ENCODE results near the gene BEX1.
"Not testable (repeated sequence)": the region's sequence is repeated elsewhere in the genome, so short reads cannot be mapped to it uniquely, and the experiment has no call there.

The BEX1 gene

DNA sequence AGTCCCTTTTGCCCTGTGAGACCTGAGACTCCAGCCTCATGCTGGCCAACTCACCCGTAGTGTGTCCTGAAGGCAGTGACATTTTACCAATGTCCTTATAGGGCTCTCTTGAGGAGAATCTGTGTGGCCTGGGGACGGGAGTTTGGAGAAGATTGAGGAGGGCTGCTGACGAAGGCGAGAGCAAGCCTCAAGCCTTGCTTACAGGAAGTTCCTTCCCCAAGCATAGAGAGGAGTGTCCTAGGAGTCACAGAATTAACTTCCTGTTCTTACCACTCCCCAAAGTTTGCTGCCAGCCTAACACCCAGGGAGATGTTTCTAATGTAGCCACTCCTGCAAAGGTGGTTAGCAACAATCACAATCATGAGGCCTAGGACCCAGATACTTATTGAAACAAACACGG lies 29.0 kb upstream of the BEX1 start, which contains the start of gene NXF3:
NXF3 (minus strand) TSS at position 202 of the 400 bp plus-strand sequence; CDS start at position 82, 120 bp downstream.
- DNase-seq = no peak
- no peaks in the 10 kb centered on the region for H3K36me3 ChIP-seq (ENCODE audit: control insufficient read depth, insufficient read depth, low read length)
- H3K27me3 ChIP-seq (replicated peaks; ENCODE audit: control insufficient read depth, insufficient read depth, low read length, poor library complexity, severe bottlenecking) = no peaks in the 10 kb centered on the region
- H3K4me1 ChIP-seq (ENCODE audit: control insufficient read depth, insufficient read depth, low read length, poor library complexity, severe bottlenecking) = no peaks in the 10 kb centered on the region
- no peaks in the 10 kb centered on the region for H3K9me3 ChIP-seq (ENCODE audit: control insufficient read depth, low read length)
- H3K4me3 ChIP-seq (ENCODE audit: insufficient read depth, low read depth, low read length, poor library complexity, severe bottlenecking) = no peak within 1 kb of the TSS
- H3K27ac ChIP-seq (ENCODE audit: insufficient read depth, low read length, poor library complexity, severe bottlenecking) = no peak within 1 kb of the TSS

DNA sequence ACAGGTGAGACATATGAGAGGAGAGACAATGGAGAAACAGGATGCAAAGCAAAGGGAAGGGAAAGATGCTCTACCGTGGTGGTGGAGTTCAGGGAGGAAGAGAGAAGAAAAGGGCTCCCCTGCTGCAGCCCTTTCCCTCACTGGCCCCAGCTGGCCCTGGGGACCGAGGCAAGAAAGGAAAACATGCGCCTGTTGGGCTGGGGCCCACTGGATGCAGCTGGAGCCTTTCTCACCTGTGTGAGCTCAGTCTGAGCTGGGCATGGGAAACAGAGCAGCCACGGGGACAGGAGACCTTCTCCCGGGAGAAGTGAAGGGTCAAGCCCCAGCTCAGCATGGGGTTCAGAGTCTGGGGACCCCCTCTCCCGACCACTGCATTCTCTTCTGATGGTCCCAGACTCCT lies 17.1 kb upstream of the BEX1 start:
- Histone ChIP-seq H3K9me3 (ENCODE audit: control insufficient read depth, low read length) (no peaks in the 10 kb centered on the region), H3K4me3 (ENCODE audit: insufficient read depth, low read depth, low read length, poor library complexity, severe bottlenecking) (no peak overlapping the region), H3K36me3 (ENCODE audit: control insufficient read depth, insufficient read depth, low read length) (no peaks in the 10 kb centered on the region), H3K27ac (ENCODE audit: insufficient read depth, low read length, poor library complexity, severe bottlenecking) (no peak overlapping the region), H3K27me3 (replicated peaks; ENCODE audit: control insufficient read depth, insufficient read depth, low read length, poor library complexity, severe bottlenecking) (no peaks in the 10 kb centered on the region), H3K4me1 (ENCODE audit: control insufficient read depth, insufficient read depth, low read length, poor library complexity, severe bottlenecking) (no peaks in the 10 kb centered on the region)
- DNase-seq = no peak

- no peak for DNase-seq
- Histone ChIP-seq H3K27ac (ENCODE audit: insufficient read depth, low read length, poor library complexity, severe bottlenecking) (no peak overlapping the region), H3K4me1 (ENCODE audit: control insufficient read depth, insufficient read depth, low read length, poor library complexity, severe bottlenecking) (no peaks in the 10 kb centered on the region)
These were observed 9.5 kb upstream of the BEX1 start for GRCh38 chrX:103073467-103073866.

DNA sequence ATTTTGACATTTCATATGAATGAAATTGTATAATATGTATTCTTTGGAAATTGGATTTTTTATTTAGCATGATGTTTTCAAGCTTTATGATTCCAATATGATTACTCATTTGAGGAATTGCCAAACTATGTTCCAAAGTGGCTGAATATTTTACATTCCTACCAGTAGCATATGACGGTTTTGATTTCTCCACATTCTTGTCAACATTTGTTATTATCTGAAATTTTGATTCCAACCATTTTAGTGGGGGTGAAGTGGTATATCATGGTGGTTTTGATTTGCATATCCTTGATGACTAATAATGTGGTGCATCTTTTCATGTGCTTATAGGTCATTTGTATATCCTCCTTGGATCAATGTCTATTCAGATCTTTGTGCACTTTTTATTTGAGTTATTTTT lies 2.6 kb upstream of the BEX1 start:
- no peak overlapping the region for H3K27ac ChIP-seq (ENCODE audit: insufficient read depth, low read length, poor library complexity, severe bottlenecking)
- DNase-seq = no peak
- no peaks in the 10 kb centered on the region for H3K36me3 ChIP-seq (ENCODE audit: control insufficient read depth, insufficient read depth, low read length)
- no peak overlapping the region for H3K4me3 ChIP-seq (ENCODE audit: insufficient read depth, low read depth, low read length, poor library complexity, severe bottlenecking)
- H3K4me1 ChIP-seq (ENCODE audit: control insufficient read depth, insufficient read depth, low read length, poor library complexity, severe bottlenecking) = no peaks in the 10 kb centered on the region
- no peaks in the 10 kb centered on the region for H3K9me3 ChIP-seq (ENCODE audit: control insufficient read depth, low read length)
- no peaks in the 10 kb centered on the region for H3K27me3 ChIP-seq (replicated peaks; ENCODE audit: control insufficient read depth, insufficient read depth, low read length, poor library complexity, severe bottlenecking)

More at GRCh38 chrX:103073467-103073866, 9.5 kb upstream of the BEX1 start:
- Histone ChIP-seq H3K4me3 (ENCODE audit: insufficient read depth, low read depth, low read length, poor library complexity, severe bottlenecking) (no peak overlapping the region), H3K9me3 (ENCODE audit: control insufficient read depth, low read length) (no peaks in the 10 kb centered on the region), H3K36me3 (ENCODE audit: control insufficient read depth, insufficient read depth, low read length) (no peaks in the 10 kb centered on the region), H3K27me3 (replicated peaks; ENCODE audit: control insufficient read depth, insufficient read depth, low read length, poor library complexity, severe bottlenecking) (no peaks in the 10 kb centered on the region)

DNA sequence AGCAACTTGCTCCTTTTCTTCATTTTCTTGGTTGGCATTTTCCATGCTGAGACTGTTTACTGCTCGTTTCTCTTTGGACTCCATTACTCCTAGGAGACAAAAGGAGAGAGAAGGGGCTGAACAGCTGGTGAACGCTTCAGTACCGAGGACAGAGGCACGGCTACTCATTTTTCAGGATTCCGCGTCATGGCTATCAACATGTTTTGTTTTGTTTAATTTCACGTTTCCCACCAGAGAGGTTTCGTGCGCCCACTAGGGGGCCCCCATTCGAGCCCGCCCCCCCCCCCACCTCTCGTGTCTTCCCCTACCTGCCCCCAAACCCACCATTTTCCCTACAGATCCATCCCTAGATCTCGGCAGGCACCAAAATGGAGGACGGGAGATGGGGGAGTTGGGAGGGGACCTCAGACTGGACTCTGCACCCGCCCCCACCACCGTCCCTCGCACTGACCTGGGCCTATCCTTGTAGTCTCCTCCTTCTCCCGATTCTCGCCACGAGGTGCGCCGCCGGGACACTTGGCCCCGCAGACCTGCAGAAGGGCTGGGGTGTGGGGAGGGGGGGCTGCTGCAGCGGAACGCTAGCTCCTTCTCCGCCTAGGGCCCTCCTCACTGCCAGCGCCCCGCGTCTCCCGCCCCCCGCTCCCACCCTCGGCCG lies 653 bp downstream of the BEX1 start:
- no peak for DNase-seq
- no peak overlapping the region for H3K4me3 ChIP-seq (ENCODE audit: insufficient read depth, low read depth, low read length, poor library complexity, severe bottlenecking)
- H3K27ac ChIP-seq (ENCODE audit: insufficient read depth, low read length, poor library complexity, severe bottlenecking) = no peak overlapping the region
- H3K4me1 ChIP-seq (ENCODE audit: control insufficient read depth, insufficient read depth, low read length, poor library complexity, severe bottlenecking) = no peaks in the 10 kb centered on the region
- no peaks in the 10 kb centered on the region for H3K9me3 ChIP-seq (ENCODE audit: control insufficient read depth, low read length)
- H3K27me3 ChIP-seq (replicated peaks; ENCODE audit: control insufficient read depth, insufficient read depth, low read length, poor library complexity, severe bottlenecking) = no peaks in the 10 kb centered on the region
- no peaks in the 10 kb centered on the region for H3K36me3 ChIP-seq (ENCODE audit: control insufficient read depth, insufficient read depth, low read length)

DNA sequence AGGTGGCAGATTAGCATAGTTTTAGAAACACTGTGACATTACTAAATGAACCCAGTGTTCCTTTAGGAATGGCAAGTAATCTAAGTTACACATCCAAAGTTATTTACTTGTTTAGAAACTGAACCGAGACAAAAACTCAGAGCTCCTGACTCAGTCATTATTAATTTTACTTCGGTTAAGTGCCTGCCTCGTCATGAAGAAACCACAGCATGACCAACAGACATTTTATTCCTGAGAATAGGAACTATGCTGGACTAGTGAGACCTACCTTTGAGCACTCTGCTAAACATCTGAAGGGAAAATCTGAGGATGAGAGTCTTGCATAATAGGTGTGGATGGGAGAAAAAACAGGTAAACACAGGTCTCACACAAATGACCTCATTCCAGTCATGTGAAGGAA lies 2.5 kb downstream of the BEX1 start:
- no peaks in the 10 kb centered on the region for H3K4me1 ChIP-seq (ENCODE audit: control insufficient read depth, insufficient read depth, low read length, poor library complexity, severe bottlenecking)
- DNase-seq = no peak
- no peak overlapping the region for H3K4me3 ChIP-seq (ENCODE audit: insufficient read depth, low read depth, low read length, poor library complexity, severe bottlenecking)
- H3K36me3 ChIP-seq (ENCODE audit: control insufficient read depth, insufficient read depth, low read length) = no peaks in the 10 kb centered on the region
- H3K9me3 ChIP-seq (ENCODE audit: control insufficient read depth, low read length) = no peaks in the 10 kb centered on the region
- no peaks in the 10 kb centered on the region for H3K27me3 ChIP-seq (replicated peaks; ENCODE audit: control insufficient read depth, insufficient read depth, low read length, poor library complexity, severe bottlenecking)
- no peak overlapping the region for H3K27ac ChIP-seq (ENCODE audit: insufficient read depth, low read length, poor library complexity, severe bottlenecking)

GRCh38 chrX:103056902-103057301 lies 7.1 kb downstream of the BEX1 start:
- no peaks in the 10 kb centered on the region for H3K36me3 ChIP-seq (ENCODE audit: control insufficient read depth, insufficient read depth, low read length)
- no peaks in the 10 kb centered on the region for H3K9me3 ChIP-seq (ENCODE audit: control insufficient read depth, low read length)
- H3K27ac ChIP-seq (ENCODE audit: insufficient read depth, low read length, poor library complexity, severe bottlenecking) = no peak overlapping the region
- DNase-seq = no peak
- H3K4me3 ChIP-seq (ENCODE audit: insufficient read depth, low read depth, low read length, poor library complexity, severe bottlenecking) = no peak overlapping the region
- H3K4me1 ChIP-seq (ENCODE audit: control insufficient read depth, insufficient read depth, low read length, poor library complexity, severe bottlenecking) = no peaks in the 10 kb centered on the region
- no peaks in the 10 kb centered on the region for H3K27me3 ChIP-seq (replicated peaks; ENCODE audit: control insufficient read depth, insufficient read depth, low read length, poor library complexity, severe bottlenecking)

DNA sequence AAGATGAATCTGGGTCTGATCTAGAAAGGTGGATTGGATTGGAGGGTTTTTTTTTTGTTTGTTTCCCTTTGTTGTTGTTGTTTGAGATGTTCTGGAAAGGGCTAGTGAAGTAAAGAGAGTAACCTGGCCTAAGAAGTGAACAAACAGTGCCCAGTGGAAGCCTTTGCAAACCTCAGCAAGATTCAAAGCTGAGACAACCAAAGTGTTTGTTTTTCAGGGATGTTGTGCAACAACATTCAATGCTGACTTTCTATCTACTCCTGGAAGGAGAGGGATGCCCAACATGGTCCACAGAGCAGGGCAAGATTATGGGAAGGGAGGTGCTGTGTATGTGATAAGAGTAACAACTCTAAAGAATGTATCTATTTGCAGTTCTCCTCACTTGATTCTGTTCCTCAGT lies 11.3 kb downstream of the BEX1 start:
- H3K36me3 ChIP-seq (ENCODE audit: control insufficient read depth, insufficient read depth, low read length) = no peaks in the 10 kb centered on the region

GRCh38 chrX:103051260-103051789 lies 12.6 kb downstream of the BEX1 start:
- DNase-seq = no peak
- no peak overlapping the region for H3K27ac ChIP-seq (ENCODE audit: insufficient read depth, low read length, poor library complexity, severe bottlenecking)
- H3K9me3 ChIP-seq (ENCODE audit: control insufficient read depth, low read length) = no peaks in the 10 kb centered on the region
- H3K4me1 ChIP-seq (ENCODE audit: control insufficient read depth, insufficient read depth, low read length, poor library complexity, severe bottlenecking) = no peaks in the 10 kb centered on the region
- no peak overlapping the region for H3K4me3 ChIP-seq (ENCODE audit: insufficient read depth, low read depth, low read length, poor library complexity, severe bottlenecking)
- no peaks in the 10 kb centered on the region for H3K27me3 ChIP-seq (replicated peaks; ENCODE audit: control insufficient read depth, insufficient read depth, low read length, poor library complexity, severe bottlenecking)
- no peaks in the 10 kb centered on the region for H3K36me3 ChIP-seq (ENCODE audit: control insufficient read depth, insufficient read depth, low read length)

More for the DNA sequence above, 11.3 kb downstream of the BEX1 start:
- no peak overlapping the region for H3K27ac ChIP-seq (ENCODE audit: insufficient read depth, low read length, poor library complexity, severe bottlenecking)
- H3K27me3 ChIP-seq (replicated peaks; ENCODE audit: control insufficient read depth, insufficient read depth, low read length, poor library complexity, severe bottlenecking) = no peaks in the 10 kb centered on the region
- no peaks in the 10 kb centered on the region for H3K4me1 ChIP-seq (ENCODE audit: control insufficient read depth, insufficient read depth, low read length, poor library complexity, severe bottlenecking)
- DNase-seq = no peak
- no peak overlapping the region for H3K4me3 ChIP-seq (ENCODE audit: insufficient read depth, low read depth, low read length, poor library complexity, severe bottlenecking)
- no peaks in the 10 kb centered on the region for H3K9me3 ChIP-seq (ENCODE audit: control insufficient read depth, low read length)

GRCh38 chrX:103033371-103033770 lies 30.6 kb downstream of the BEX1 start:
- H3K4me1 ChIP-seq (ENCODE audit: control insufficient read depth, insufficient read depth, low read length, poor library complexity, severe bottlenecking); H3K36me3 ChIP-seq (ENCODE audit: control insufficient read depth, insufficient read depth, low read length); H3K4me3 ChIP-seq (ENCODE audit: insufficient read depth, low read depth, low read length, poor library complexity, severe bottlenecking); H3K27ac ChIP-seq (ENCODE audit: insufficient read depth, low read length, poor library complexity, severe bottlenecking); DNase-seq; H3K9me3 ChIP-seq (ENCODE audit: control insufficient read depth, low read length); H3K27me3 ChIP-seq (replicated peaks; ENCODE audit: control insufficient read depth, insufficient read depth, low read length, poor library complexity, severe bottlenecking): not testable (repeated sequence)

All from effector memory CD4-positive, alpha-beta T cell (primary cell).